Astrocyte (in vitro differentiated cells and primary cell): ENCODE measurements around the gene POU2F2. TPM values are rescaled to one million over a fixed set of nuclear protein-coding genes. Genes with fewer than 3 reads are reported as not detected.

Source experiments
- DNase-seq: peaks from one replicate; pipeline ENCODE4 v3.0.0-alpha.2; 2010; ENCODE audit warnings: low read depth
- FAIRE-seq: peaks from 2 replicates; lab custom pipeline; 2011; peaks lifted over from hg19 to GRCh38; lab: Jason Lieb, UNC
- H2AFZ ChIP-seq: 2 replicates; pipeline ENCODE4 v1.6.0; 2012; ENCODE audit warnings: low read depth, low read length, inconsistent platforms
- H3K27ac ChIP-seq: 2 replicates; pipeline ENCODE4 v1.5.1; 2011; ENCODE audit warnings: low read depth, low read length, inconsistent platforms
- H3K27me3 ChIP-seq: 2 replicates; pipeline ENCODE4 v1.6.0; 2011; ENCODE audit warnings: low read length, inconsistent platforms; ENCODE audit not compliant: insufficient read depth
- H3K36me3 ChIP-seq: 2 replicates; pipeline ENCODE4 v1.5.1; 2011; ENCODE audit warnings: low read length, inconsistent platforms; ENCODE audit not compliant: insufficient read depth
- H3K4me1 ChIP-seq: 2 replicates; pipeline ENCODE4 v1.5.1; 2011; ENCODE audit warnings: low read length, inconsistent platforms; ENCODE audit not compliant: insufficient read depth
- H3K4me2 ChIP-seq: 2 replicates; pipeline ENCODE4 v1.6.0; 2012; ENCODE audit warnings: low read length, inconsistent platforms
- H3K4me3 ChIP-seq: 2 replicates; pipeline ENCODE4 v1.5.1; 2011; ENCODE audit warnings: low read depth, mild to moderate bottlenecking, low read length, inconsistent platforms; ENCODE audit not compliant: insufficient read depth
- H3K79me2 ChIP-seq: 2 replicates; pipeline ENCODE4 v1.6.0; 2012; ENCODE audit warnings: mild to moderate bottlenecking, low read length, inconsistent platforms; ENCODE audit not compliant: insufficient read depth
- H3K9ac ChIP-seq: 2 replicates; pipeline ENCODE4 v1.6.0; 2012; ENCODE audit warnings: mild to moderate bottlenecking, low read length, inconsistent platforms
- H3K9me3 ChIP-seq: 2 replicates; pipeline ENCODE4 v1.5.1; 2012; ENCODE audit warnings: low read depth, mild to moderate bottlenecking, low read length, inconsistent platforms; ENCODE audit not compliant: insufficient read depth
- H4K20me1 ChIP-seq: 2 replicates; pipeline ENCODE4 v1.6.0; 2012; ENCODE audit warnings: low read length, inconsistent platforms; ENCODE audit not compliant: insufficient read depth
- H3K27ac Mint-ChIP-seq: one replicate; pipeline ENCODE4 v1.8.0; 2021; ENCODE audit warnings: mild to moderate bottlenecking, mixed read lengths; ENCODE audit not compliant: unreplicated experiment
- H3K27me3 Mint-ChIP-seq: one replicate; pipeline ENCODE4 v1.8.0; 2021; ENCODE audit warnings: low read depth, mixed read lengths; ENCODE audit not compliant: unreplicated experiment
- H3K36me3 Mint-ChIP-seq: one replicate; pipeline ENCODE4 v1.8.0; 2021; ENCODE audit warnings: low read depth, mixed read lengths; ENCODE audit not compliant: unreplicated experiment
- H3K4me1 Mint-ChIP-seq: one replicate; pipeline ENCODE4 v1.8.0; 2021; ENCODE audit warnings: low read depth, mixed read lengths; ENCODE audit not compliant: unreplicated experiment
- H3K4me3 Mint-ChIP-seq: one replicate; pipeline ENCODE4 v1.8.0; 2021; ENCODE audit warnings: mild to moderate bottlenecking, moderate library complexity, mixed read lengths; ENCODE audit not compliant: unreplicated experiment
- H3K9me3 Mint-ChIP-seq: one replicate; pipeline ENCODE4 v1.8.0; 2021; ENCODE audit warnings: mild to moderate bottlenecking, mixed read lengths; ENCODE audit not compliant: unreplicated experiment
- EZH2 ChIP-seq: IDR thresholded peaks from 2 replicates; pipeline ENCODE4 v1.6.1; 2012; ENCODE audit warnings: mild to moderate bottlenecking, low read length, inconsistent platforms; ENCODE audit not compliant: insufficient read depth
- total RNA-seq: library from RNA; stranded (reverse); gene quantifications from 2 replicates; pipeline ENCODE4 v1.2.1, GENCODE V29; 2021
- TF ChIP-seq, protein P1 (sequence below): IDR thresholded peaks from 2 replicates; pipeline ENCODE4 v1.5.1; 2011; ENCODE audit warnings: low read depth, mild to moderate bottlenecking, inconsistent platforms, low read length, moderate library complexity; ENCODE audit not compliant: insufficient read depth

The POU2F2 gene
- total RNA-seq, 1 donor from 2014 or later = 8.3 TPM

DNA sequence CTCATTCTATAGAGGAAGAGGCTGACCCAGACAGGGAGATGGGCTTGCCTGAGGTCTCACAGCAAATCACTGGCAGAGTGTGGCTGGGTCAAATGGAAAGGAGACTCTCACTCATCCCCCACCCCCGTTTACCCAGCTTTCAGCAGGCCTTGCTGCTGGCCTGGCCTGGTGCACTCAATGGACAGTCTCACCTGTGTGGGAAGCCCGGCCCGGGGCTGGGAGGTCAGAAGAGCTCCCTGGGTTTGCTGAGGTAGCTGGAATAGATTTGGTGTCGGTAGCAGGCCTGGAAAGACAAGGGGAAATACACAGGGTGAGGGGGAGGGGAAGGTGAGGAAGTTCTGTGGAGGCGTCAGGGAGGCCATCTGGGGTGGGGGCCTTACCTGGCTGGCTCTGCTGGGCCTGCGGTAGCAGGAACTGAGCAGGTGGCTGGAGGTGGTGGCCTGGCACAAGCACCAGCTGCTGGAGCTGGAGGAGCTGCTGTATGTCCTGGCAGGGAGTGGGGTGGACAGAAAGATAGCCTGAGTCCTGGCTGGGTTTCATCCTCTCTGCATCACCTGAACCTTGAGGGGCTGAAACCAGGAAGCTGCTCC lies 32.8 kb downstream of the POU2F2 start:
- Histone ChIP-seq H3K36me3 (no peaks in the 10 kb centered on the region), H4K20me1 (no peaks in the 10 kb centered on the region), H3K79me2 (no peaks in the 10 kb centered on the region), H3K9ac (no peak overlapping the region), H3K4me2 (no peak overlapping the region), H3K4me3 (no peak overlapping the region), H3K27me3 (no peaks in the 10 kb centered on the region), H3K27ac (no peak overlapping the region), H2AFZ (no peak overlapping the region), H3K9me3 (no peaks in the 10 kb centered on the region), H3K4me1 (no peaks in the 10 kb centered on the region)
- DNase-seq (no peak), FAIRE-seq (no peak)
- Mint-ChIP-seq H3K9me3 (no peaks in the 10 kb centered on the region), H3K4me1 (peaks cover 2% of the 10 kb centered on the region), H3K4me3 (no peak overlapping the region), H3K36me3 (peaks cover 2% of the 10 kb centered on the region), H3K27me3 (peaks cover 6% of the 10 kb centered on the region), H3K27ac (no peak overlapping the region)
- TF ChIP-seq, protein P1, sequence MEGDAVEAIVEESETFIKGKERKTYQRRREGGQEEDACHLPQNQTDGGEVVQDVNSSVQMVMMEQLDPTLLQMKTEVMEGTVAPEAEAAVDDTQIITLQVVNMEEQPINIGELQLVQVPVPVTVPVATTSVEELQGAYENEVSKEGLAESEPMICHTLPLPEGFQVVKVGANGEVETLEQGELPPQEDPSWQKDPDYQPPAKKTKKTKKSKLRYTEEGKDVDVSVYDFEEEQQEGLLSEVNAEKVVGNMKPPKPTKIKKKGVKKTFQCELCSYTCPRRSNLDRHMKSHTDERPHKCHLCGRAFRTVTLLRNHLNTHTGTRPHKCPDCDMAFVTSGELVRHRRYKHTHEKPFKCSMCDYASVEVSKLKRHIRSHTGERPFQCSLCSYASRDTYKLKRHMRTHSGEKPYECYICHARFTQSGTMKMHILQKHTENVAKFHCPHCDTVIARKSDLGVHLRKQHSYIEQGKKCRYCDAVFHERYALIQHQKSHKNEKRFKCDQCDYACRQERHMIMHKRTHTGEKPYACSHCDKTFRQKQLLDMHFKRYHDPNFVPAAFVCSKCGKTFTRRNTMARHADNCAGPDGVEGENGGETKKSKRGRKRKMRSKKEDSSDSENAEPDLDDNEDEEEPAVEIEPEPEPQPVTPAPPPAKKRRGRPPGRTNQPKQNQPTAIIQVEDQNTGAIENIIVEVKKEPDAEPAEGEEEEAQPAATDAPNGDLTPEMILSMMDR = no peak
- TF ChIP-seq EZH2 = no peak

DNA sequence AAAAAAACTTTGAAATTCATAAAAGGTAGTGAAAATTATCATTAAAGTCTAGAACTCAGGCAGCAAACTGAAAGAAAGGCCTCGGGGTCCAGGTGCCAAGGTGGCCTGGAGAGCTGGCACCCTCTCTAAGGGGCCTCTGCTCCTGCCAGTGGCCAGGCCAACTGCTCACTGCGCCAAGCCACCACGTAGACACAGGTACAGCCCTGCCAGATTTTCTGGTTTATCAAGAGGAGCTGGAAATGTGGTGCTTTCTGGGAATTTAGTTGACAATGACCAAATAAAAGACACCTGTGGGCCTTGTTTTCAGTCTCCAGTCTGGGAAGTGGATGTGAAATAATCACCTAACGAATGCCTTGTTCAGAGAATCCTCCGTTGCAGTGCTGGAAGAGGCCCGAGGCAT lies 33.5 kb downstream of the POU2F2 start:
- Histone ChIP-seq H3K27ac (no peak overlapping the region), H2AFZ (no peak overlapping the region), H4K20me1 (no peaks in the 10 kb centered on the region), H3K4me2 (no peak overlapping the region), H3K9me3 (no peaks in the 10 kb centered on the region), H3K27me3 (no peaks in the 10 kb centered on the region), H3K4me3 (no peak overlapping the region), H3K9ac (no peak overlapping the region), H3K4me1 (peaks cover 3% of the 10 kb centered on the region), H3K79me2 (no peaks in the 10 kb centered on the region), H3K36me3 (no peaks in the 10 kb centered on the region)
- peaks cover 5% of the 10 kb centered on the region for H3K36me3 Mint-ChIP-seq
- peaks cover 8% of the 10 kb centered on the region for H3K4me1 Mint-ChIP-seq
- H3K27me3 Mint-ChIP-seq = peaks cover 10% of the 10 kb centered on the region
- FAIRE-seq = no peak
- H3K9me3 Mint-ChIP-seq = no peaks in the 10 kb centered on the region
- DNase-seq = no peak
- peak overlapping the region; percentile 18 for H3K27ac Mint-ChIP-seq
- TF ChIP-seq EZH2 = no peak
- TF ChIP-seq, protein P1 = no peak
- H3K4me3 Mint-ChIP-seq = no peak overlapping the region

DNA sequence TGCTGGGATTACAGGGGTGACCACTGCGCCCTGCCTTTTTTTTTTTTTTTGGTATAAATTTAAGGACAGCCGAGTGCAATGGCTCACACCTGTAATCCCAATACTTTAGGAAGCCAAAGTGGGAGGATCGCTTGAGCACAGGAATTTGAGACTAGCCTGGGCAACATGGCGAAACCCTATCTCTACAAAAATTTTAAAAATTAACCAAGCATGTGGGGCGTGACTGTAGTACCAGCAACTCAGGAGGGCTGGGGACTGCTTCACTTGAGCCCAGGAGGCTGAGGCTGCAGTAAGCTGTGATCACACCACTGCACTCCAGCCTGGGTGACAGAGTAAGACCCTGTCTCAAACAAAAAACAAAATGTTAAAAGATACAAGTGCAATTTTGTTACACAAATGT lies 34.8 kb downstream of the POU2F2 start:
- Histone ChIP-seq H3K79me2 (no peaks in the 10 kb centered on the region), H3K4me2 (no peak overlapping the region), H3K4me3 (no peak overlapping the region), H4K20me1 (no peaks in the 10 kb centered on the region), H3K4me1 (peaks cover 4% of the 10 kb centered on the region), H3K27ac (no peak overlapping the region), H3K36me3 (no peaks in the 10 kb centered on the region), H3K9me3 (no peaks in the 10 kb centered on the region), H3K9ac (no peak overlapping the region), H3K27me3 (no peaks in the 10 kb centered on the region), H2AFZ (no peak overlapping the region)
- H3K27me3 Mint-ChIP-seq = peaks cover 10% of the 10 kb centered on the region
- no peak overlapping the region for H3K27ac Mint-ChIP-seq
- DNase-seq (no peak), FAIRE-seq (no peak)
- peaks cover 8% of the 10 kb centered on the region for H3K4me1 Mint-ChIP-seq
- H3K4me3 Mint-ChIP-seq = no peak overlapping the region
- H3K36me3 Mint-ChIP-seq = peaks cover 4% of the 10 kb centered on the region
- TF ChIP-seq EZH2 = no peak
- TF ChIP-seq, protein P1 = no peak
- no peaks in the 10 kb centered on the region for H3K9me3 Mint-ChIP-seq
